GM19239 (cell line): ENCODE results near the gene SNCA.

Experiments used
- DNase-seq: peaks from one replicate; pipeline ENCODE4 v3.0.0; 2011; ENCODE audit warnings: low spot score; ENCODE audit not compliant: insufficient read length
- FAIRE-seq: peaks from 2 replicates; lab custom pipeline; 2011; peaks lifted over from hg19 to GRCh38; lab: Jason Lieb, UNC

The SNCA gene

DNA sequence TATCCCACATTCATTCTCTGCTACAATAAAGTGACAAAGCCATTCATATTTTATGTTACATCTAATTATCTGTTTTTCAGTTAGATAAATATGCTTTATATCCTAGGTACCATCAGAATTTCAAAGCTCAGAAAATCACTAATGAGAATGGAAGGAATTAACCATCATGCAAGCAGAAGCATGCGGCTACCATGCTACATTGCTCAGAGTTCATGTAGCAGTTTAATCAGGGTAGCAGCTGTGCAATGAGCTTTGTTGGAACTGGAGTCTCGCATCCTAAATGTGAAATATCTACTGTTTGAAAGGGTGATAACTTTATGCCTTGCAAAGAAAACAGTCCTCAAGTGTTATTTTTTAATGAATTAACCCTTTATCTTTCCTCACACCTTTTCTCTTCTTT lies 77.5 kb downstream of the SNCA start:
- FAIRE-seq = no peak
- DNase-seq = no peak

DNA sequence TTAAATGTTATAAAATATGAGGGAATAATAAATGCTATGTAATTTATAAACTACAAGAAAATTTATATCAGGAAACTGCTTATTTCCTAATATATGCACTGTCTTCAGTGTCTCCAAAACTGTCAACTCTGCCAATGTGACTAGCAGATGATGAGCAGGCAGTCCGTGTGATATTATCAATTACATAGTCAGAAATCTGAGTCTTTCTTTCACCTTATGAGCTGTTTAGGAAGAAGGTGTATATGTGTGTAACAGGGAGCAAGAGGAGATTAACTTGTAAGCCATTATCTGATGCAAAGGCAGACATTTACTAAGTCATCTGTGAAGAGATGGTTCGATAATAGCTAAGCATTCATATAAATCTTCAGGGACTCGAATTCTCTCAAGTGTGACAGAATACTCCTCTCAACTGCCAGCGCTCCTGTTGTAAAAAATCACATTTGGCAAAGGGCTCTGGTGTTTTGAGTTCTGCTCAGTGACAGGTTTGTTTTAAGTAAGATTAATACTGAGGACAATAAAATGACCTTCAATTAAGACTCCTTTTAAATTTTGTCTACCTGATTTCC lies 79.7 kb downstream of the SNCA start:
- no peak for DNase-seq
- FAIRE-seq = no peak

DNA sequence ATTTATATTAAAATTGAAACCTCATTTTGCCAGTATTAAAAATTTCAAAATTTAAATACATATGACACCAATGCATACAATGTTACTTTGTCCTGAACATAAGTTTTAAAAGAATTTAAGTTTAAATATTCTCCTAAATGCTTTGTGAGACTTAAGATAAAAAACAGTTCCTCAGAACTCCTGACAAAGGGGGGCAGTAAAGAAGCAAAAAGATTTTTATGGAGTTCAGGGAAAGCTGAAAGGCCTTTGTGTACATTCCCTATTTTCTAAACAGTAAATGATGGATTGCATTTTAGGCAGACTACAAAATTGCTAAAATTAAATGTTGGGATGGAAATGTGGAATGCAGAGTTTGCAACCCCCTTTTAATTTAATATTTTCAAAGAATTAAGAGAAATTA lies 81.7 kb downstream of the SNCA start:
- DNase-seq (no peak), FAIRE-seq (no peak)

DNA sequence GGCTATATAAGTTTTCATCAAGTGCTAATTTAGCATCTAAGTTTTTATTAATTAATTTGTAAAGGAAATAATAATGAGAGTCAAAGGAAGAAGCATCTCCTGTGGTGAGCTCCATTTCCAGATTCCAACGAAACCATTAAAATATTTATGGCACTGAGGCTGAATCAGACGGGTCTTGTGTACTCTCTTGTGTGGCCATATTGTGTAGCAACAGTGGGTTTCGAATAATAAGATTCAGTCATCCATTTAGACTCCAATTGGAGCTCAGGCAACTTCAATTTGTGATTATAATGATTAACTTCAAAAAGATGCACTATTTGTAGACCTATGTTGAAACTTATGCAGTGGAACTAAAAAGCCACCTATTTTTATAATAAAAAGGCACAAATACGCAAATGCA lies 82.4 kb downstream of the SNCA start:
- DNase-seq (no peak), FAIRE-seq (no peak)

DNA sequence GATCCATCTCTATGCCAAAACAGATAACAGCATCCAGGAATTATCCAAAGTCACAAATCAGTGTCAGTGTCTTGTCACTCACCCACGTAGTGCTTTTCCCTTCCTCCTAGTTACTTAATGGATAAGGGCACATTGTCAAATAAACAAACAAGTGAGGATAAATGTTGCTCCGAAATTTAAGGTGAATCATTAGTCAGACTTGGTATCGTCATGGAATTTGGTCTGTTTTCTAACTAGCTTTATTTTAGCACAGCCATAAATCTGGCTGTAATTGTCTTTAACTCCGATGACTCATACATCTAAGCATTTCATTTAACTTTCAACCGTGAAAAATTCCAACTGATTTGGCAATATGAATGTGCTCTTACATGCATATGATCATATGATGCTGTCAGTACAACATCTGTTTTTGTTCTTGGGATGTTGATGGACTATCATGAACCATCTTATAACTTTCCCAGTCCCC lies 83.3 kb downstream of the SNCA start:
- no peak for DNase-seq

DNA sequence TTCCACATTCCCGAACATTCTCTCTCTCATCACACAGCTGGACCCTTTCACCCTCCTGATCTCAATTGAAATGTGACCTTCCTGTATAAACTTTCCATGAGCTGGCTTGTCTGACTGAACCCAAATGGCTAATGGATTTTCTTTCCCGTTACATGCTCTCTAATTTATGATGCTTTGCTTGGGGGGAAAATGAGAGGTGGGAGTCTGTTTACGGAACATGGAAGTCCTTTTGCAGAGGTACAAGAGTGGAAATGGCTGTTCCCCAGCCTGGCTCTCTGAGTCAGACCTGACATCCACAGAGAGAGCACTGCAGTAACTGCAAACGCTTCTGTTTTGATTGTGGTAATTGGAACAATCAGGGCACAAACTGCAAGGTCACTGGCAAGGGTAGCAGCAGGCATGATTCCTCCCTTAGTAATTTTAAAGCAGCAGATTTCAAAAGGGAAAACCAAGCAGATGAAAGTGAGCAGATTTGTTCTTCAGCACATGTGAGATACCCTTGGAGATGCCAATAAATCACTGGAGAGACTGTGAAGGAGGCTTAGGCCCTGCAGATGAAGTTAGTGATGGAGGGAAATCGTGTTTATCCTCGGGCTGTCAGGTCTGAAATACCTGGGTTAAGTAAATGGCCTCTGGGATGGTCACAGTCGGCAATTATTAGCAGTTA lies 83.9 kb downstream of the SNCA start:
- DNase-seq = no peak
- FAIRE-seq = no peak

More for the DNA sequence above, 83.3 kb downstream of the SNCA start:
- no peak for FAIRE-seq

DNA sequence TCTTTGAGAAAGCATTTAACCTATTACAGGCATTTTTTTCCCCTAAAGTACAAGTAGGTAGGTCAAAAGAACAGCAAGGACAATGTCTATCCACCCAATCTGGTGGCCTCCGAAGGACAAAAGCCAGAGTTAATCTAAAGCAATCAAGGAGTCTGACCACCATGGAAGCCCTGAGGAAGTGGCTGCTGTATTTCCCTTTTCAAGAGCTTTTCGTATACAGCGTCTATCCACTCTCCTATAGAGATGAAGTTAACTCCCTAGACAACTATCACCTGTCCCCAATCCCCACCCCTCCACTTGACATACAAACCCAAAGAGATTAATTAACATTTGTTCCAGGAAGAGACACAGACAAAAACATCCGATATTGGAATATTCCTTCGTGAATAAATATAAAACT lies 85.5 kb downstream of the SNCA start:
- FAIRE-seq (no peak), DNase-seq (no peak)

DNA sequence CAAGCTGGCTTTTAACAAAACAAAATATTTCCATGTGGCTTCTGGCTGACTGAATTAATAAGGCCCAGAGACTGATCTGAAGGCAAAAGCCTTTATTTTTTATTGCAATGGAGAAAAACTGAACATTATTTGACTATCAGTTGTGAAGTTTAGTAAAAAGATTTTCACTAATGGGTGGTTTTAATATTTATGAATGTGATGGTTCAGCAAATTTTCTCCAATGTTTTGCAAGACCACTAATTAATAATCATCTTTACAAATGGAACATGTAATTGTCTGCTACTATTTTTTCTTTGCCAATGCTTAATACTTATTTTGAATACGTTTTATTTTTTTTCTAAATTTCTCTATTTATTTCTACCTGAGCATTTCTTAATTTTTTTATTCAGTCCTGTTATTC lies 90.6 kb downstream of the SNCA start:
- FAIRE-seq (no peak), DNase-seq (no peak)

DNA sequence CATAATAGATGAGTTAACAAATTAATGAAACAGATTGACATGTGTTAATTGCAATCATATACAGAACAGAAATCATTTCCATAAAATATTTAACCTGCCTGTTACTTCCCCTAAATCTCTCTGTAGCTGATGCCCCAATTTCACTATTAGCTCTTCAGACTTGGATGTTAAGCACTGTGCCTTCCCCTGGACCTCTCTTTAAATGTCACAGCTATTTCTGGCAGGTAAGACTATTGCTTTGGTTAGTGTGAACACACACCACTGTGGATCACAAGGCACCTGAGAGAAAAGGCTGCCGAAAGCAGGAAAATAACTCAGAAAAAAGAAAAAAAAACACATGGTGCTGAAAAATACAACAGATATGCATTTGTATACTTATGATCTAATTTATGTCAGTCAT lies 91.3 kb downstream of the SNCA start:
- FAIRE-seq = no peak

DNA sequence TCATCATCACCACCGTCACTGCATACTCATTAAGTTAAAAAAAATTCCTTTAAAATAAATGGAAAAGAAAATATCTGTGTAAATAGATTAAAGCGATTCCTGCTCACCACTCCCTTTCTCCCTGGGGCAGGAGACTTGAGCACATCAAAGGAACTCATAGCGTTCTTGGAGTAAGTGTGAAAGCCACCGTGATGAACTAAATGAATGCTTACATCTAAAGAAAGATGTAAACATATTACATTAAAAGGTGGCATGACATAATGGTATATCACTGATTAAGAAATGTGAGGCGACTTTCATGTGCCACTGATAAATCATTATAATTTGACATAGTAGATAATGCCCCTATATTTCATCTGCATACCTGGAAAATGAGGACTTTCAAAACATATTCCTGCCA lies 92.0 kb downstream of the SNCA start:
- FAIRE-seq = no peak
- DNase-seq = no peak

More for the DNA sequence above, 91.3 kb downstream of the SNCA start:
- no peak for DNase-seq

DNA sequence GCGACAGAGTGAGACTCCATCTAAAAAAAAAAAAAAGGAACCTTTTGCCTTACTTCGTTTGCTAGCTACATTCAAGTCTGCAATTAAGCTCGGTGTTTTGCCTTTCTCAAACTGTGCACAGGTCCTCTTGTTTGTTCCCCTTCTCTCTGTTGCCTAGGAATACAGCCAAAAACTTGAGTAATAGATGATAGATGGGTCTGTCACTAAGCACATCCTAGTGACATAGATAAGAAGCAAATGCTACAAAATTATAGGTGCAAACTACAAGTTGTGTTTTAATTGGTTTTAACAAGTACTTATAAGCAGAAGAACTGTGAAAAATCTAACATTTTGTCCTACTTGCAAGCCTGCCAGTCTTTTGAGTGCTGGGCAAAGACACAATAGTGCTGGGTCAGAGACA lies 95.2 kb downstream of the SNCA start:
- no peak for DNase-seq
- FAIRE-seq = no peak

DNA sequence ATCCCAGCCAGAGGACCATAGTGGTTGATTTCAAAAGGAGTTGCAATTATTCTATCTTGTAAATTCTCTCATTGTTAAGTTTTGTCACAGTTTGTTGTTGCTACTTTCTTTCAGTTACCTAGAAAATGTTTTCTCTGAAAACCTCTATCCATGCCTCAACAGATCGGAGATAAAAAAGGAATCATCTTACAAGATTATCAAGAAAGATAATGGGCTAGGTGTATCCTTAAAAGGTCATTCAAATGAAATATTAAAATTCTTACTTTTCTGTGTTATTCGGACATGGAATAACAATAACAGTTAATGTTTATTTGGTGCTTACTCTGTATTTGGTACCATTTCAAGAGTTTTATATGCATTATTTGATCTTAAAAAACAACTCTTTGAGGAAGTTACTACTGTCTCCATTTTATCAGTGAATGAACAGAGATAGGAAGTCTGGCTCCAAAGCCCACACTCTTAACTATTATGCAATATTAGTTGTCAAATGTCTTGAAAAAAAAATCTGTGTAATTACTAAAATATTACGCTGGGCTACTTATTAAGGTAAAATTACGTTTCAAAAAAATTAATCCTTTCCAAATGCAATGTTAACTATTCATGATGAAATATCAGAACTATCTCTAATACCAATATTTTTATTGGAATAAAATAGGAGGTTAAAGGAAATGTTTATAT lies 97.5 kb downstream of the SNCA start:
- FAIRE-seq (no peak), DNase-seq (no peak)

DNA sequence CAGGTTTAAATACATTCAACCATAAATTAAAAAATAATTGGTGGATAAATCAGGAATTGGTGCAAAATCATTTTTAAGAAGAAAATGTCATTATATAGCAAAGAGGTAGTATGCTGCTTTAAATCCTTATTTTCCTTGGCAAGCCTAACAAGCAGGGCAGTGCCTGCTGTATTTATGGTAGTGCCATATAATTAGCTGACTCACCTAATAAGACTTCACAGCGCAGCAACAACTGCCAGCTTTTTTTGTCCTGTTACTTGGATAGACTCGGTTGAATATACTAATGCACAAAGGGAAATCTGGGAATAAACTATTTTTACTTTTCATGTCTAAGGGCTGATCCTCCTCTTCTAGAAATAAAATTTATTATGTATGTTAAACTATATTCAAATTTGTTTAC lies 99.1 kb downstream of the SNCA start:
- FAIRE-seq (no peak), DNase-seq (no peak)

DNA sequence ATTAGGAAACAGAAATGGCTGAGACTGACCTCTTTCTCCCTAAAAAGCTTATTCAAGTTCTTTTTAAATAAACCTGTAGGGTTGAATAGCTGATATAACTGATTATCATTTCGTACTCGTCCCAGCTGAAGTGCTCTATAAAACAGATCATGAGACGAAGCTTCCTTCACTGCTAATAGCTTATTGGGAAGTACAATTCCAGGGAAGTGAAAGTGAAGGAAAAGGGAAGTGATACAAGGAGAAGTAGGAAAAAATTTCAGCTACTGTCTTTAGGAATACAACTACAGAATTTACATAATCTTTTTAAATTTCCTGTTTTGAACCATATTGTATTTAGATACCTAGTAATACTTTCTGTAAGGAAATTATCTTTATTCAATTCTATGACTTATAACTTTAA lies 103.0 kb downstream of the SNCA start:
- FAIRE-seq (no peak), DNase-seq (no peak)

DNA sequence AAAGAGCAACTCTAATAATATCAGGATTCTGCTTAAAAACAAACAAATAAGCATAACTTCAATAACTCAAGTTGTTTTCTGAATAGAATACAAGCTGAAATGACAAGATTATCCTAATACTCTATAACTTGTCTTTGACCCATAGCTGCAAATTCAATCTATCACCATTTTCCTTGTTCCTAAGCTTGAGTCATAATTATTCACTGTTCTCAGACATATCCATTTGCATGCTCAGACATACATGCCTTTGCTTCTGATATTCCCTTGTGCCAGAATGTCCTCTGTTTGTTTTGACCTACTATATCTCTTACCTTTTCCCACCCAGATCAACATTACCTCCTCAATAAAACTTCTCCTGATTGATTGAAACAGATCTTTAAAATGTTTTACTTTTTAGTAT lies 109.7 kb downstream of the SNCA start:
- no peak for FAIRE-seq
- DNase-seq = no peak

DNA sequence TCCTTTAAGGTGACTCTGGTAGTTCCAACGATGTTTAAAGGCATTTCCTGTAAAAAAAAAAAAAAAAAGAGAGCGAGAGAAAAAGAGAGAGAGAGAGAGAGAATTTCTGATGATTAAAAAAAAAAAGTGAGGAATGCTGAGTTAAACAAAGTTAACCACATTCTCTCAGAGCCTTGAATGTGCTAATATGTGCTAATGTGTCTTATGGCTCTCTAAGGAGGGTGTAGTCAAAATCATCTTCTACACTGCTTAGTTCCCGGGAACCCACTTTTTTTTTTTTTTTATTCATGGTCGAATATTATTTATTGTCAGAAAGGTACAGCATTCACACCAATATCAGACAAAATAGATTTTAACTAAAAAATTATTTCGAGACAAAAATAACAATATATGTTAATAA lies 111.7 kb downstream of the SNCA start:
- DNase-seq = no peak
- no peak for FAIRE-seq

DNA sequence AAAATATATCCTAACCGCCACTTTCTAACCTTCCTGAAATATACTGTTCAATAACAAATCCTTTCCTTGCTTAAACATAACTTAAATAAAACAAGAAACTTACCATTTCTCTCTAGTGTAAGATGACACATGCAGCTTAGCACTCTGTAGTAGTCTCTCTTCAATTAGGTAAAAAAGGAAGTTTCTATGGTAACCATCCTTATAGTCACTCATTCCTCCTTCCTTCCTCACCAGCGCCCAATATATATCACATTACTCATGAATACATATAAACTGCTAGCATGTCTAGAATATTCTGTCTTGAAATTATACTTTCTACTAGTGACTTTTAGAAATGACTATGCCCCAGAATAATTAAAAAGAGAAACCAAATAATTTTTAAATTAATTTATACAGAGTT lies 112.2 kb downstream of the SNCA start:
- DNase-seq (no peak), FAIRE-seq (no peak)

DNA sequence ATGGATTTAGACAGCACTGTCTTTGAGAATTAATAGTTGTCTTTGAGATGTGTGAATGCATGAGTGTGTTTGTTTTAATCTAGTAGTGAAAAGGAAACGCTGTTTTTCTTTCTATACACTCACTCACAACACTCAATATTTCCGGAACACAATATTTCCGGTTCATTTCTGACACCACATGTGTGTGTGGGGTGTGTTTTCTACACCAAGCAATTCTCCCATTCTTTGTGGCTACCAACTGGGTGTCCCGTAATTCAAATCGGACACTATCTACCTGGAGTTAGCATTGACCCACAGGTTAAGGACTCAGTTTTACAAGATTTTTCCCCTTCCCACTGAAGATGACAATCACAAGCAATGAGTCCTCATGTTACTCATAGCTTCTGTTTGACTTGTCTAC lies 113.9 kb downstream of the SNCA start:
- no peak for DNase-seq

DNA sequence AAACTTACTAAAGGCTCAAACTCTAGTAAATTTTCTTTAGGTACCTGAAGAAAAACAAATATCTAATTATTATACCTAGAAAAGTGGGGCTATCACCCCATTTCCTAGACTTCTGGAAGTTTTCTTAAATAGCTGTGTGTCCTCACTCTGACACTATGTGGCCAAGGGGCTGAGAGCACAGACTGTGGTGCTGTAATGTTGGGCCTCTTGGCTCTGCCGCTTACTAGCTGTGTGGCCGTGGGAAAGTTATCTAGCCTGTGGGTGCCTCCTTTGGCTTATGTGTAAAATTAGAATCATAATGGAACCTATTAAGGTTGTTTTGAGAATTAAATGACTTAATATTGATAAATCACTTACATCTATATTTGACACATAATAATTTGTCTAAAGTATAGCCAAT lies 114.4 kb downstream of the SNCA start:
- DNase-seq (no peak), FAIRE-seq (no peak)

More for the DNA sequence above, 113.9 kb downstream of the SNCA start:
- FAIRE-seq = no peak

DNA sequence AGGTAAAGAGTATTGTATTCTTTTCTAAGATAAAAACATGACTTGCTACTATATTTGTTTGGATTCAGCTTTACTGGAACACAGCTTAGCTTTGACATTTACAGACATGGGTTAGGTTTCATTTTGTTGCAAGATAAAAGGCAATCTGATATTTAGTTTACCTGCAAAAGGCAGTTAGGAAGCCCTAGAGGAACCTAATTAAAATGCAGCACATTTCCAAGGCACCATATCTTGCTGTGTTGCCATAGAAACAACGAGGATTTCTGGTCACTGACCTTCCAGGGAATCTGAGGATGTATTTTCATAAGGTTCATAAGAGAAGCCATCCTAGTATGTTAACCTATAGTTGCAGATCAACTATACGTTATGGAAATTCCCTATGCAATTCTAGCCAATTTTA lies 116.0 kb downstream of the SNCA start:
- no peak for FAIRE-seq

DNA sequence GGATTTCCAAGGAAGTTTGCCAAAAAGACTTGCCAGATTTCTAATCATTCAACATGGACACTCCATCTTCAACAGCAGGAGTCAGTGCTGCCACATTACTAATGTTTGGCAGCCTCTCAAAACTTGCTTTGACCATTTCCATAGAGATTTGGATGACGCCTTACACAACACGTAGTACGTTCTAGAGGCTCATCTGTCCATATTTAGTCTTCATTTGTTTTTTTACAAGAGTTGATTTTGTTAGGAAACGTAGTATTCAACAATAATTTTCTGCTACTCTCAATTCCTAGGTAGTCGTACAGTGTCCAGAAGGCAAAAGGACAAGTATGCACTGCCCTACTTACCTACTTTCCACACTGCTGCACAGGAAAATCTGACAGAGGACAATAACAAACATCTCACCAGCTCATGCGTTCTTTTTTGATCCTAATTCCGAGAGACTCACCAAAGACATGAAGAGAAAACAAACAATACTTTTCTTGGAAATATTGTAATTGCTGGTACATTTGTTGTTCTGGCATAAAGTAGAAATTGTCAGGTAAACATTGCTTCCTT lies 117.3 kb downstream of the SNCA start:
- FAIRE-seq = no peak
- no peak for DNase-seq

More for the DNA sequence above, 116.0 kb downstream of the SNCA start:
- DNase-seq = no peak
